ACHN (cell line): ENCODE measurements around the gene NECTIN3.

ENCODE experiments used
- DNase-seq: peaks from one replicate; pipeline ENCODE4 v3.0.0-alpha.2; 2015
- in situ Hi-C: cut with HindIII; loops from 2 replicates; pipeline ENCODE4 v1.10.0; 2017; ENCODE audit warnings: low sequenced_read_pairs, low pct_ligation_motif_present, low pct_unique_long_range_greater_than_20kb

NECTIN3 gene

GRCh38 chr3:111077369-111077768, 5.8 kb downstream of the NECTIN3 start:
- no peak for DNase-seq
- in situ Hi-C loops, result no loop called here

DNA sequence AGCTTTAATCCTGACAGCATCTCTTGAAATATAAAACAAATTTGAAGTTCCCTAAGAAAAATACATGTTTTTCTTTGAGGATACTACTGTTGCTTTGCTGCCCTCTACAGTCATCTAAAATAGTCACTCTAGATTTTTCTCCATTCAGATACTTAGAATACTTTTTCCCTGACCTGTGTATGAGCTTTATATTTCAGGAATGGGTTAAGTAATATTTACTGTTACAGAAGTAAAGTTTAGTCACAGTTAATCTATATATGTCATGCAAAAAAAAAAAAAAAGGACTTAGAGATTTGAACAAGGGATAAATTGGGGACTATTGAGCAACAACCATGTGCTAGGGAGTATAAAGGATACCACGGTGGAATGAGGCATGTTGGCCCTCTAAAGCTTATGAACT, 8.8 kb downstream of the NECTIN3 start:
- DNase-seq, result peak; percentile 57
- in situ Hi-C loops, result no loop called here

- in situ Hi-C loops, result no loop called here
- no peak for DNase-seq
These were observed 9.5 kb downstream of the NECTIN3 start for GRCh38 chr3:111081008-111081545.

DNA sequence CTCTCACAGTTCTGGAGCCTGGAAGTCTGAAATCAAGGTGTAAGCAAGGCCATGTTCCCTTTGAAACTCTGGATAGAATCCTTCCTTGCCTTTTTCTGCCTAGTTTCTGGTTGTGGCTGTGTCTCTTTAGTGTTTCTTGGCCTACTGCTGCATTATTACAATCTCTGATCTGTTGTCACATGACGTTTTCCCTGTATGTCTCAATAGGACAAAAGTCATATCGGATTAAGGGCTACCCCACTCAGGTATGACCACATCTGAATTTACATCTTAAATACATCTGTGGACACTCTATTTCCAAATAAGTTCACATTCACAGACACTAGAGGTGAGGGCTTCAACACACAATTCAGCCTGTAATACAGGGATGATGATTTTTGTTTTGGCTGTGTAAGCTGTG, 13.3 kb downstream of the NECTIN3 start:
- in situ Hi-C loops, result no loop called here
- DNase-seq, result no peak

DNA sequence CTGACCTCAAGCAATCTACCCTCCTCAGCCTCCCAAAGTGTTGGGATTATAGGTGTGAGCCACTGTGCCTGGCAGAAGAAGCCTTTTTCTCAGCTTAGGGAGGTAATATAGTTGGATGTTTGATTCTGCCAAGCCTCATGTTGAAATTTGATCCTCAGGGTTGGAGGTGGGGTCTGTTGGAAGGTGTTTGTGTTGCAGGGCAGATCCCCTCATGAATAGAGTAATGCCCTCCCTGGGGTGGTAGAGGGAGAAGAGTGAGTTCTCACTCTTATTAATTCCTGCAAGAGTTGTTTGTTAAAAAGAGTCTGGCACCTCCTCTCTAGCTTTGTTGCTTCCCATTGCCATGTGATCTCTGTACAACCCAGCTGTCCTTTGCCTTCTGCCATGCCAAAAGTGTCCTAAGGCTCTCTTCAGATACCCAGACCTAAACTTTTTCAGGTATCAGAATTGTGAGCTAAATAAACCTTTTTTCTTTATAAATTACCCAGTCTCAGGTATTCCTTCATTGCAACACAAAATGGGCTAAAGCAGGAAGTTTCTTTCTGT, 16.4 kb downstream of the NECTIN3 start:
- in situ Hi-C loops, result no loop called here

DNA sequence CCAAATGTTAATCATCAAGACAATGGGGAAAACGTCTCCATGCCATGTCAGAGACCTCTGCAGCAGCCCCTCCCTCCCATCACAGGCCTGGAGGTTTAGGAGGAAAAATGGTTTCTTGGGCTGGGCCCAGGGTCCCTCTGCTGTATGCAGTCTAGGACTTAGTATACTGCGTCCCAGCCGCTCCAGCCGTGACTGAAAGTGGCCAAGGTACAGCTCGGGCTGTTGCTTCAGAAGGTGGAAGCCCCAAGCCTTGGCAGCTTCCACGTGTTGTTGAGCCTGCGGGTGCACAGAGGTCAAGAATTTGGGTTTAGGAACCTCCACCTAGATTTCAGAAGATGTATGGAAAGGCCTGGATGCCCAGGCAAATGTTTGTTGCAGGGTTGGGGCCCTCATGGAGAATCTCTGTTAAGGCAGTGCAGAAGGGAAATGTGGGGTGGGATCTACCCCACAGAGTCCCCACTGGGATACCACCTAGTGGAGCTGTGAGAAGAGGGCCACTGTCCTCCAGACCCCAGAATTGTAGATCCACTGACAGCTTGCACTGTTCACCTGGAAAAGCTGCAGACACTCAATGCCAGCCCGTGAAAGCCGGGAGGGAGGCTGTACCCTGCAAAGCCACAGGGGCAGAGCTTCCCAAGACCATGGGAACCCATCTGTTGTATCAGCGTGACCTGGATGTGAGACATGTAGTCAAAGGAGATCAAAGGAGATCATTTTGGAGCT, 25.0 kb downstream of the NECTIN3 start:
- in situ Hi-C loops, result no loop called here
- no peak for DNase-seq

More for the DNA sequence above, 16.4 kb downstream of the NECTIN3 start:
- no peak for DNase-seq

DNA sequence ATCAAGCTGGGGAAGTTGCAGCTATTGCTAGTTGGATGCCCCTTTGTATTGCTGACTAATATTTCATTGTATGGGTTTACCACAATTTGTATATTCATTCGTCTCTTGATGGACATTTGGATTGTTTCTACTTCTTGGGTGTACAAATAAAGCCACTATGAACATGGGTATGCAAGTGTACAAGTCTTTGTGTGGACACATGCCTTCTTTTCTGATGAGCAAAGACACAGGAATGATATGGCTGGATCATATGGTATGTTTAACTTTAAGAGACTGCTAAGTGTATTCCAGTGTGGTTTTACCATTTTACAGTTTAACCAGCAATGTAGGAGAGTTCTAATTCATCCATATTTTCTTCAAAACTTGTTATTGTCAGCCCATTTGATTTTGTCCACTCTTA, 32.2 kb downstream of the NECTIN3 start:
- no peak for DNase-seq
- in situ Hi-C loops, result no loop called here

DNA sequence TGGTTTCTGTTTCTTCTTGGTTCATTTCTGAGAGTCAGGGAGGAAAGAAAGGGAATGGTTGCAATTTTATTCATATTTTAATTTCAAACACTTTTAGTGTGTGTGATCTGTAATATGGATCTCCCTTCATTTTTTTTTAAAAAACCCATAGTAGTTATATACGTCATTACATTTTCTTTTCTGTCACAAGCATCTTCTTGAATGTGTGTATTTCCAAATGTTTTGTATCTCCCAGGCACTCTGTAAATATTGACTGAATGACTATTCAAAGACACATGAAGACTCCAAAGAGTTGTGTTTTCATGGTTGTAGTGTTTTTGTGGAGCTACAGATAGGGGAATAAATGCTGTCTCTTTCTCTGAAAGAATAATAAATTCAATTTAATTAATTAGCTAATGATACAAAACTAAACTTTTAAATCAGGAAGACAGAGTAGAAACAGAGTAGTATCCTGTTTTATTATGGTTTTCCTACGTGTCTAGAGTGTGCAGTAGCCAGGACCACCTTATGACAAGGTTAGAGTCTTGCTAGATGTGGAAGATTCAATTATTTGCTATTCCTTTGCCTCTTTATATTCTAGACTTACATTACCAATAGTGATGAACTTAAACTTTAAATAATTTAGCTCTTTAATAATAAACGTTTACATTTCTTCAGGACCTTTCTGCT, 35.5 kb downstream of the NECTIN3 start:
- no peak for DNase-seq
- in situ Hi-C loops, result no loop called here

DNA sequence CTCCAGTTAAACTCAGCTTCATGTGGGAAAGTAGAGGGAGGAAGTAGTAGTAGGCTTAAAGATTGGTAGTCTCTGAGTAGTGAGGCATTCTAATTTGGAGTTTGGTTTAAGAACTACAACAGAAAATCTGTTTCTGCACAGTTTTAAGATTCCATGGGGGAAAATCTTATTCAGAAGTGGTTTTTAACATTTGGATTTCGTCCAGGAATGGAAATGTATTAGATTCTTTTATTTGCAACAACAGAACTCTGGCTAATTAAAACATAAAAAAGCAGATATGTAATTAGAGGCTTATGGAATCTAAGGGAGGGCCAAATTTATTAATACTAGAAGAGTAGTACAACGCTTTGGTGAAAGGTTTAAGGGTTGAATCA, 36.0 kb downstream of the NECTIN3 start:
- in situ Hi-C loops, result no loop called here
- no peak for DNase-seq

DNA sequence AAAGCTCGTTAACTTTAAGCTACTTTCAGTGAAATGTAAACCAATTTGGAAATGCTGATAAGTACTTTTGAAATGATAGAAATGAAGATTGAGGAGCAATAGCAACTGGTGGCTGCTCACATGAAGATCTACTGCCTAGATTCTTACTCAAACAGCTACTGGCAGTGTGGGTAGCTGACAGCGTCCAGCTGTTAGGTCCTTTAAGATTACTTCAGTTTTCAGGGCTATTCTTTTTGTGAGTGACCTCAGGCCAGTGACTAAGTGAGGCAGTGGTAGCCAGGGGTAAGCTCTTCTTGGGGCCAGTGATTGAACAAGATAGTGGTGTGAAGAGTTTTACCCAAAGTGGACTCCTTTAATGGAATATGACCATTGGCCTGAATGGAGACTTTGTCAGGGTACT, 41.3 kb downstream of the NECTIN3 start:
- DNase-seq, result no peak
- in situ Hi-C loops, result no loop called here

- DNase-seq, result no peak
- in situ Hi-C loops, result no loop called here
These were observed 57.3 kb downstream of the NECTIN3 start for GRCh38 chr3:111128884-111129283.

DNA sequence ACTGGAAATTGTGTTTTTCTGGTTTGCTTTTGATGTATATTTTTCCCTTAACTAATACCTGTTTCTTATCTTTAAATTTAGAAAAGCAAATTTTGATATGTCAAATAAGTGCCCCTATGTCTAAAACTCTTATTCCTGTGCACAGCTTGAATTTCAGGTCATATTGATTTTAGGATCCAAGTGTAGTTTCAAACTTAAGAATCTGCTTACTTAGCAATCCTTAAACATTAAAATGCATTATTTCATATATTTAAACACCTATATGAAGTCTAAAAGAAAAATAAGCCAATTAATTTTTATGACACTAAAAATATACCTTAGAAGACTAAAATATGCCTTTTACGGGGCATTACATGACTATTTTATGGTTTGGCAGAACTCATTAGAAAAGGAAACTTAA, 59.2 kb downstream of the NECTIN3 start:
- no peak for DNase-seq
- in situ Hi-C loops, result no loop called here

- in situ Hi-C loops, result no loop called here
- DNase-seq, result no peak
These were observed 62.7 kb downstream of the NECTIN3 start for GRCh38 chr3:111134302-111134701.

DNA sequence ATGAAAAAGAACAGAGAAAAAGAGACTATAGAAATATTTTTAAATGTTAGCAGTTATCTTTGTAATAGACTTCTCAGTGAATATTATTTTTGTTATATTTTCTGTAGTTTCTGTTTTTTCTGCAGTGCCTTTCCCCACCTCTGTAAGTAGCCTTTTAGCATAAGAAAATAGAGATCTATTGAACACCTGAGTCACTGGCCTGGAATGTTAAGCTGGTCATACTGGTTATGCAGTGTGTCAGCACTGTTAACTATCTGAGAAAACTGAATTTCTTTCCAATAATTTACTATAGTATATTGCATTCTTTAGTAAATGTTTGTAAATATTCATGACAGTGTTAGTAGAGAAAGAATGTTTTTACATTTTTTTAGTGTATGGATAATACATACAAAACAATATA, 79.8 kb downstream of the NECTIN3 start:
- in situ Hi-C loops, result no loop called here
- DNase-seq, result peak; percentile 68

- DNase-seq, result no peak
- in situ Hi-C loops, result no loop called here
These were observed 80.9 kb downstream of the NECTIN3 start for GRCh38 chr3:111152496-111152895.

DNA sequence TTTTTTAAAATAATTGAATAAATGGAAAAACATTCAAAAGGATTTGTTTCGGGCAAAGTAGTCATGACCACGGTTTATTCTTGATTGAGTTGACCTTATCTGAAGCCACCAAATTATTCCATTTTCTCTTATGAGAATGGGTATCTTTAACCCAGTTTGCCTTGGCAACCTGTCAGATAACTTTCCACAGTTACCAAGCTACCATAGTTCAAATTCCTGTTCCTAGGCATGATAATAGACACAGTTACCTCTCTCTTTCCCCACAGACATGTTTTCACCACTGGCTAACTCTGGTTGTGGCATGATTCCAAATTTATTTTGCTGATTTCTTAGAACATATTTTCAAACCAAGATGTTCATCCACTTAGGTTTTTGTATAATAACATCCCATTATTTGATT, 84.9 kb downstream of the NECTIN3 start:
- in situ Hi-C loops, result no loop called here

GRCh38 chr3:111159391-111159790, 87.8 kb downstream of the NECTIN3 start:
- no peak for DNase-seq
- in situ Hi-C loops, result no loop called here

More for the DNA sequence above, 84.9 kb downstream of the NECTIN3 start:
- no peak for DNase-seq

- no peak for DNase-seq
- in situ Hi-C loops, result no loop called here
These were observed 93.0 kb downstream of the NECTIN3 start for GRCh38 chr3:111164621-111165020.

GRCh38 chr3:111165411-111165810, 93.8 kb downstream of the NECTIN3 start:
- in situ Hi-C loops, result no loop called here

More at GRCh38 chr3:111165411-111165810, 93.8 kb downstream of the NECTIN3 start:
- DNase-seq, result no peak
